Measurements from ENCODE around the gene MYH8.

MYH8 gene

GRCh38 chr17:10344816-10345215 lies 76.9 kb downstream of the MYH8 start:
- DNase-seq (ENCODE audit: low read depth), result no peak
- TF ChIP-seq CTCF (conservative IDR thresholded peaks at IDR 0.05; ENCODE audit: low read depth, low read length), result no peak
- no peak overlapping the region for H3K4me3 ChIP-seq (ENCODE audit: low read depth, low read length)

Measured in choroid plexus epithelial cell (primary cell).